ENCODE measurements around the gene KATNB1. TPM values are rescaled to one million over a fixed set of nuclear protein-coding genes. Genes with fewer than 3 reads are reported as not detected.

KATNB1 gene
- polyA plus RNA-seq, 3 donors: 16.9 to 35.6 (median 17.7) TPM

GRCh38 chr16:57750796-57751538 lies 15.4 kb downstream of the KATNB1 start:
- peaks cover 40 to 61% of the 10 kb centered on the region in 2 donors for H3K36me3 ChIP-seq (replicated peaks in 1 of 2; ENCODE audit: control insufficient read depth in 1 of 2, insufficient read depth in 2 of 2, low read length in 2 of 2)
- no peaks in the 10 kb centered on the region for H3K4me1 ChIP-seq (ENCODE audit: control insufficient read depth in 1 of 2, insufficient read depth in 2 of 2, low read length in 2 of 2)
- no peak overlapping the region for H3K4me3 ChIP-seq (replicated peaks in 1 of 3; ENCODE audit: low read depth in 2 of 3, low read length in 3 of 3)
- no peaks in the 10 kb centered on the region for H4K20me1 ChIP-seq (ENCODE audit: insufficient read depth, low read length)
- no peaks in the 10 kb centered on the region for H3K27me3 ChIP-seq (ENCODE audit: control insufficient read depth in 2 of 2, insufficient read depth in 2 of 2, low read length in 2 of 2)
- no peak overlapping the region for H3K4me3 Mint-ChIP-seq
- H3K9me3 Mint-ChIP-seq: no peaks in the 10 kb centered on the region
- H3K27ac ChIP-seq (ENCODE audit: low read depth in 1 of 2, low read length in 2 of 2): no peak overlapping the region
- TF ChIP-seq CTCF (IDR thresholded peaks at IDR 0.05): no peak
- no peak overlapping the region for H3K9ac ChIP-seq (ENCODE audit: insufficient read depth, low read length, poor library complexity, severe bottlenecking)
- H3K4me1 Mint-ChIP-seq: no peaks in the 10 kb centered on the region
- DNase-seq: no peak
- H3K4me2 ChIP-seq (replicated peaks; ENCODE audit: extremely low read depth, low read length, poor library complexity, severe bottlenecking): no peak overlapping the region
- no peak overlapping the region for H2AFZ ChIP-seq (ENCODE audit: insufficient read depth, low read depth, low read length, poor library complexity, severe bottlenecking)
- no peaks in the 10 kb centered on the region for H3K9me3 ChIP-seq (replicated peaks in 1 of 2; ENCODE audit: control insufficient read depth in 1 of 2, insufficient read depth in 1 of 2, low read length in 2 of 2)
- 98% methylated on average over 19 of the region's 24 CpGs for WGBS (ENCODE audit: insufficient coverage)
- intact Hi-C loops (cut with micrococcal nuclease): no loop called here
- peaks cover 31 to 59% of the 10 kb centered on the region in 2 donors for H3K36me3 Mint-ChIP-seq
- peak overlapping the region in 2 of 7 donors; percentile 9 to 74 for H3K27ac Mint-ChIP-seq
- H3K79me2 ChIP-seq (ENCODE audit: insufficient read depth, low read length): no peaks in the 10 kb centered on the region
- H3K27me3 Mint-ChIP-seq (ENCODE audit: low read depth in 3 of 3): no peaks in the 10 kb centered on the region

- H3K4me3 ChIP-seq (replicated peaks in 1 of 3; ENCODE audit: low read depth in 2 of 3, low read length in 3 of 3): no peak overlapping the region
- no peak overlapping the region for H3K27ac Mint-ChIP-seq
- WGBS (ENCODE audit: insufficient coverage): 97% methylated on average over 24 of the region's 26 CpGs
Measured at GRCh38 chr16:57751539-57752202, 16.1 kb downstream of the KATNB1 start.

More at GRCh38 chr16:57751539-57752202, 16.1 kb downstream of the KATNB1 start:
- no peak overlapping the region for H3K9ac ChIP-seq (ENCODE audit: insufficient read depth, low read length, poor library complexity, severe bottlenecking)
- H3K4me1 ChIP-seq (ENCODE audit: control insufficient read depth in 1 of 2, insufficient read depth in 2 of 2, low read length in 2 of 2): no peaks in the 10 kb centered on the region
- H3K9me3 Mint-ChIP-seq: no peaks in the 10 kb centered on the region
- intact Hi-C loops (cut with micrococcal nuclease): no loop called here
- H3K36me3 Mint-ChIP-seq: peaks cover 36 to 65% of the 10 kb centered on the region in 2 donors
- peaks cover 42 to 65% of the 10 kb centered on the region in 2 donors for H3K36me3 ChIP-seq (replicated peaks in 1 of 2; ENCODE audit: control insufficient read depth in 1 of 2, insufficient read depth in 2 of 2, low read length in 2 of 2)
- H3K27ac ChIP-seq (ENCODE audit: low read depth in 1 of 2, low read length in 2 of 2): no peak overlapping the region
- no peaks in the 10 kb centered on the region for H4K20me1 ChIP-seq (ENCODE audit: insufficient read depth, low read length)
- no peaks in the 10 kb centered on the region for H3K27me3 ChIP-seq (ENCODE audit: control insufficient read depth in 2 of 2, insufficient read depth in 2 of 2, low read length in 2 of 2)
- DNase-seq: no peak
- H2AFZ ChIP-seq (ENCODE audit: insufficient read depth, low read depth, low read length, poor library complexity, severe bottlenecking): no peak overlapping the region
- no peaks in the 10 kb centered on the region for H3K4me1 Mint-ChIP-seq
- no peak for TF ChIP-seq CTCF (IDR thresholded peaks at IDR 0.05)
- no peak overlapping the region for H3K4me3 Mint-ChIP-seq
- H3K27me3 Mint-ChIP-seq (ENCODE audit: low read depth in 3 of 3): no peaks in the 10 kb centered on the region
- no peak overlapping the region for H3K4me2 ChIP-seq (replicated peaks; ENCODE audit: extremely low read depth, low read length, poor library complexity, severe bottlenecking)
- H3K9me3 ChIP-seq (replicated peaks in 1 of 2; ENCODE audit: control insufficient read depth in 1 of 2, insufficient read depth in 1 of 2, low read length in 2 of 2): no peaks in the 10 kb centered on the region
- no peaks in the 10 kb centered on the region for H3K79me2 ChIP-seq (ENCODE audit: insufficient read depth, low read length)

Data from CD14-positive monocyte (primary cell).